A673 (cell line): ENCODE results near the gene EXD3. TPM values are rescaled to one million over a fixed set of nuclear protein-coding genes. Genes with fewer than 3 reads are reported as not detected.

Experiments
- BruUV-seq: library from RNA; stranded (reverse); fragments of 400-500 nt; replicated peaks from 2 replicates; lab custom pipeline; 2021; lab: Mats Ljungman, UMichigan
- CTCF ChIA-PET: fragments of 300-600 bp; sonication (Branson Sonifier 250); formaldehyde crosslinking; loops from one replicate; lab custom pipeline; 2022; ENCODE audit warnings: antibody characterized with exemption; lab: Charles Lee
- POLR2A ChIA-PET: fragments of 300-600 bp; sonication (Branson Sonifier 250); formaldehyde crosslinking; loops from one replicate; lab custom pipeline; 2022; ENCODE audit warnings: antibody characterized with exemption; ENCODE audit not compliant: low non-redundant PET; lab: Charles Lee
- DNase-seq: peaks from one replicate; pipeline ENCODE4 v3.0.0-alpha.2; 2015; ENCODE audit warnings: low spot score
- H3K27ac ChIP-seq: fragments of 200-600 bp; sonication (generic); 2 replicates; pipeline ENCODE4 v1.5.1; 2016; ENCODE audit warnings: mixed run types, low read depth, mild to moderate bottlenecking, mixed read lengths, antibody characterized with exemption, low read length; ENCODE audit not compliant: poor library complexity, severe bottlenecking
- H3K27me3 ChIP-seq: fragments of 200-600 bp; sonication (generic); replicated peaks from 2 replicates; pipeline ENCODE4 v1.6.1; 2017; ENCODE audit warnings: mixed run types, low read depth, mild to moderate bottlenecking, mixed read lengths, antibody characterized with exemption, low read length; ENCODE audit not compliant: insufficient read depth, poor library complexity
- H3K36me3 ChIP-seq: fragments of 200-600 bp; sonication (generic); 2 replicates; pipeline ENCODE4 v1.6.1; 2016; ENCODE audit warnings: mixed run types, mild to moderate bottlenecking, mixed read lengths, antibody characterized with exemption, low read length; ENCODE audit not compliant: insufficient read depth, poor library complexity, severe bottlenecking
- H3K4me1 ChIP-seq: fragments of 200-600 bp; sonication (generic); 2 replicates; pipeline ENCODE4 v1.6.1; 2017; ENCODE audit warnings: mixed run types, mild to moderate bottlenecking, mixed read lengths, antibody characterized with exemption, low read length; ENCODE audit not compliant: insufficient read depth, poor library complexity, severe bottlenecking
- H3K4me3 ChIP-seq: fragments of 200-600 bp; sonication (generic); 2 replicates; pipeline ENCODE4 v1.5.1; 2016; ENCODE audit warnings: low read depth, mixed run types, mild to moderate bottlenecking, mixed read lengths, low read length; ENCODE audit not compliant: poor library complexity, severe bottlenecking
- H3K9me3 ChIP-seq: fragments of 200-600 bp; sonication (generic); 2 replicates; pipeline ENCODE4 v1.6.1; 2016; ENCODE audit warnings: mixed run types, low read depth, mild to moderate bottlenecking, mixed read lengths, antibody characterized with exemption, low read length; ENCODE audit not compliant: poor library complexity, severe bottlenecking
- EZH2 ChIP-seq: fragments of 200-600 bp; sonication (generic); IDR thresholded peaks from 2 replicates; pipeline ENCODE4 v1.6.1; 2017; ENCODE audit warnings: borderline replicate concordance, low read depth, mild to moderate bottlenecking, mixed read lengths, antibody characterized with exemption, low read length; ENCODE audit not compliant: poor library complexity, severe bottlenecking
- intact Hi-C: fragments of 100-400 bp; cut with micrococcal nuclease; formaldehyde crosslinking; loops from one replicate; pipeline ENCODE4 v1.10.0; 2022; ENCODE audit not compliant: unreplicated experiment
- total RNA-seq: library from RNA; stranded (reverse); gene quantifications from 2 replicates; pipeline ENCODE4 v1.2.3, GENCODE V29; 2021
- TF ChIP-seq, protein P1 (sequence below): fragments of 300-800, 200-600 bp; sonication (generic); conservative IDR thresholded peaks from 2 replicates; pipeline ENCODE4 v1.5.1; 2017; ENCODE audit warnings: low read depth, mild to moderate bottlenecking, antibody characterized with exemption, low read length, moderate library complexity, mixed read lengths

Gene EXD3
- total RNA-seq, 1 experiment from 2014 or later: 6.3 TPM

DNA sequence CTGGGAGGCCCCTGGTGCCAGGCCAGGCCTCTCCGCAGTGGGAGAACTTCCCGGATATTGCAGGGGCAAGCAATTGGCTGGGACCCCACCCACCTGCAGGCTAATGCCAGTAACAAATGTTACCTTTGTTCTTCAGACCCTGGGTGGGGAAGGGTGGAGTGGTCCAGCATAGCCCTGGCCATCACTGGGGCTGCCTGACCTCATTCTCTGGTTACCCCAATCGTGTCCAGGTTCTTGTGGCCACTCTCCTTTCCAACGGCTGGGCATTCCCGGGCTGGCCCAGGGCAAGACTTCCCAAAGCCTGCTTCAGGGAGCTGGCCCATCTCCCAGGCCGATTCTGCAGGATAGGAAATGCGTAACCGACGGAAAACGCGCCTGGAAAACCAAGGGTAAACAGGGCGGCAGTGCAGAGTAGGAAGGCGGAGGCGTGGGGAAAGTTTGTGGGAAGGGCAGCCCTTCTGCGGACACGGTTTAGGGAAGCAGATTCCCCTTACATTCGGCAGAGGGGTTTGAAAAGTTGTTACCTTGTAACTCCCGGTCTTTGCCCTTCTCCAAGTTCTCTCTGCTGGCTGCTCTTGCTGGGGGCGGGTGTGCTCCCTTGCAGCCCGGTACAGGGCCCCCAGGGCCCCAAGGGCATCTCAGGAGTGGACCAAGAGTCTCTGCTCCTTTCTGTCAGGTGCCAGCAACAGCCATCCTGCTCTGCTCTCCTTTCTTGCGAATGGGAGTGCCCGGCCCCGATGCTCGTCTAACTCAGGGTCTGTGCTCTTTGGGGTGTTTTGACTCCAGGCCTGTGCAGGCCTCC is 124.4 kb downstream of the EXD3 start:
- no peak for DNase-seq
- peaks cover 26% of the 10 kb centered on the region for H3K4me1 ChIP-seq
- no TSS peak for BruUV-seq
- H3K27me3 ChIP-seq: no peaks in the 10 kb centered on the region
- TF ChIP-seq EZH2: no peak
- TF ChIP-seq, protein P1, sequence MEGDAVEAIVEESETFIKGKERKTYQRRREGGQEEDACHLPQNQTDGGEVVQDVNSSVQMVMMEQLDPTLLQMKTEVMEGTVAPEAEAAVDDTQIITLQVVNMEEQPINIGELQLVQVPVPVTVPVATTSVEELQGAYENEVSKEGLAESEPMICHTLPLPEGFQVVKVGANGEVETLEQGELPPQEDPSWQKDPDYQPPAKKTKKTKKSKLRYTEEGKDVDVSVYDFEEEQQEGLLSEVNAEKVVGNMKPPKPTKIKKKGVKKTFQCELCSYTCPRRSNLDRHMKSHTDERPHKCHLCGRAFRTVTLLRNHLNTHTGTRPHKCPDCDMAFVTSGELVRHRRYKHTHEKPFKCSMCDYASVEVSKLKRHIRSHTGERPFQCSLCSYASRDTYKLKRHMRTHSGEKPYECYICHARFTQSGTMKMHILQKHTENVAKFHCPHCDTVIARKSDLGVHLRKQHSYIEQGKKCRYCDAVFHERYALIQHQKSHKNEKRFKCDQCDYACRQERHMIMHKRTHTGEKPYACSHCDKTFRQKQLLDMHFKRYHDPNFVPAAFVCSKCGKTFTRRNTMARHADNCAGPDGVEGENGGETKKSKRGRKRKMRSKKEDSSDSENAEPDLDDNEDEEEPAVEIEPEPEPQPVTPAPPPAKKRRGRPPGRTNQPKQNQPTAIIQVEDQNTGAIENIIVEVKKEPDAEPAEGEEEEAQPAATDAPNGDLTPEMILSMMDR: no peak
- no peak overlapping the region for H3K4me3 ChIP-seq
- peaks cover 3% of the 10 kb centered on the region for H3K9me3 ChIP-seq
- ChIA-PET POLR2A (no interaction called here), CTCF (interaction anchor here (0.8 kb wide), 1 partner anchor 124 kb away, joined by 3 read pairs; the partner anchor contains the start of genes EXD3 and NOXA1)
- no peaks in the 10 kb centered on the region for H3K36me3 ChIP-seq
- H3K27ac ChIP-seq: no peak overlapping the region
- intact Hi-C loops: no loop called here

DNA sequence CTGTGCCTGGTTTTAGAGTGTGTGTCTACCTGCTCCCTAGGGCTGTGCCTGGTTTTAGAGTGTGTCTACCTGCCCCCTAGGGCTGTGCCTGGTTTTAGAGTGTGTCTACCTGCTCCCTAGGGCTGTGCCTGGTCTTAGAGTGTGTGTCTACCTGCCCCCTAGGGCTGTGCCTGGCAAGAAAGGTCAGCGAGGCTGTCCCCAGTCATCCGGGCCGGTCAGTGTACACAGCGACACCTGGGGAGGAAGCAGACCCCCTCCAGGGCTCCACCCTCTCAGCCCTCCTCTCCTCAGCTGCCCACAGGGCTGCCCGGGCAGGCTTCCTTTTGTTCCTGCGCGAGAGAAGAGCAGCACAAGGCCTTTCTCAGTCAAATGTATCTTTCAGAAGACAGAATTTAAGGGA is 125.0 kb downstream of the EXD3 start:
- H3K36me3 ChIP-seq: no peaks in the 10 kb centered on the region
- H3K4me1 ChIP-seq: peaks cover 19% of the 10 kb centered on the region
- H3K4me3 ChIP-seq: no peak overlapping the region
- H3K27ac ChIP-seq: no peak overlapping the region
- TF ChIP-seq, protein P1: no peak
- TF ChIP-seq EZH2: no peak
- DNase-seq: no peak
- intact Hi-C loops: no loop called here
- no TSS peak for BruUV-seq
- peaks cover 3% of the 10 kb centered on the region for H3K9me3 ChIP-seq
- ChIA-PET CTCF (no interaction called here), POLR2A (no interaction called here)
- no peaks in the 10 kb centered on the region for H3K27me3 ChIP-seq

DNA sequence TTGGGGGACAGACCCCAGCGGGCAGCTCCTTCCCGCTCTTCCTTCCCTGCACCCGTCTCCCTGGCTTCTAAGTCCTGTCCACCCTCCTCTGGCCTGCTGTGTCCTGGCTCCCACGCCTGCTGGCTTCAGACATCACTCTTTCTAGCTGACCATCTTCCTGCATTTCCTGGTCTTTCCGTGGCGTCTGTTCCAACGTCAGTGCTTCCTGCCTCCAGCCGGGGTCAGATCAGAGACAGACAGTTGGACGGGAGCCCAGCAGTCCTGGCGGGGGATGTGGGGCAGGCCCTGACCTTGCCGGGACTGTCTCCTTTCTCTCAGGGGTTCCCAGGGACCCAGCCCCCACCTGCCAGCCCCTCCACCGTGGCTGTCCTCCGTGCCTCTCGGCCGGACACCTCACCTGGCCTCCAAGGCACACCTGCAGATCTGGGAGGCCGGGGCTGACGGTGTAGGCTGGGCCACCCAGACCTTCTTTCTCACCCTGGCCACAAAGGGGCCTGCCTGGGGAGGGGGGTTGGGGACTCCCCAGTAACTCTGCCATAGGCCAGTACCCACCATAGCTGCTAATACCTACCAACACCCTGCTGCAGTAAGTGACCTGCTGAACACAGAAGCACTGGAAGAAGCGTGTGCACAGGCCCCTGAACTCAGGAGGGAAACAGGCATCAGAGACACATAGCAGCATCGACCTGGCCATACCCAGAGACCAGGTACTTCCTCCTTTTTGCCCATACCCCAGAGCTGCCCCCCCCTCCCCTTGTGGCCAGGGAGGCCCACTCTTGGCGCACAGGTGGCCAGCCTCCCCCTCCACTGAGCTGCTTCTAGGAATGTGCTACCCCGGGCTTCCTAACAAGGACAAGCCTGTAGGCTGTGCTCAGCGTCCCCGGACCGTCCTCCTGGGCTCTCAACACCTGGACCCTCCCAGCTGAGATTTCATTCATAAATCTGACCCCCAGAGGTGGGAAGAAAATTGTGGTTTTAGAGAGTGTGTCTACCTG is 126.0 kb downstream of the EXD3 start:
- POLR2A ChIA-PET: interaction anchor here (0.6 kb wide), 1 partner anchor 31 kb away, joined by 3 read pairs; no protein-coding TSS in a partner anchor

More for the DNA sequence above, 126.0 kb downstream of the EXD3 start:
- no peak for DNase-seq
- Histone ChIP-seq H3K9me3 (peaks cover 3% of the 10 kb centered on the region), H3K4me3 (no peak overlapping the region), H3K4me1 (peaks cover 13% of the 10 kb centered on the region), H3K36me3 (no peaks in the 10 kb centered on the region), H3K27ac (no peak overlapping the region), H3K27me3 (no peaks in the 10 kb centered on the region)
- intact Hi-C loops: no loop called here
- CTCF ChIA-PET: no interaction called here
- TF ChIP-seq EZH2: no peak
- TF ChIP-seq, protein P1: no peak
- no TSS peak for BruUV-seq
